Measurements from ENCODE around the gene FAXDC2.
"Not testable (repeated sequence)": the region's sequence is repeated elsewhere in the genome, so short reads cannot be mapped to it uniquely, and the experiment has no call there.

Gene FAXDC2

DNA sequence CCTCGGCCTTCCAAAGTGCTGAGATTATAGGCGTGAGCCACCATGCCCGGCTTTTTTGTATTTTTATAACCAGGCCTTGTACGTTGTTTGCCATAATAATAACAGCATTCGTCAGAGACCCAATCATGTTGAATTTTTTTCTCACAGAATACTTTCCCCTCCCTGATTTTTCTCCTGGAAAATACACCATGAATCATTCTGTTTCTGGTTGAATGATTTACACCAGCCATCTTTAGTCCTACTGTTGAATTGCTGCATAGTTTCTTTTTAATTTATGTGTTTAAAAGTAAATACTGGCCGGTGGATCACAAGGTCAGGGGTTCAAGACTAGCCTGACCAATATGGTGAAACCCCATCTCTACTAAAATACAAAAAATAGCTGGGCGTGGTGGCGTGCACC is 11.5 kb upstream of the FAXDC2 start:
- no peak for DNase-seq (ENCODE audit: low read depth, low spot score)

DNA sequence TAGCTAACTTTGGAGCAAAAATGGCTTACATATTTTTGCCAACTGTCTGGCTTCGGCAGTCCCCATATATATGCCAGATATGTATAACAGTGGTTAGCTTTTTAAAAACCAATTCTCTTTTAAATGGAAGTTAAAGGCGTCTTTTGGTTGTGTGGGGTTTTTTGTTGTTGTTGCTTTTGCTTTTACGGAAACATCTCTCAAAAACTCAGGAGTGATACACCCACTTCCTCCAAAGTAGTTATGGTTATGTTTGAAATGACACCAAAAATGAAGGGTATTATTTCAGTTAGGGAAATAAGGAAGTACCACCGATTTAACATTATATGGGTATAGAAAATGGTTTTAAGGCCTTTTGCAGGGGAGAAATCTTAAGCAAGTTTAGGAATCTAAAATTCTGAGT is 10.4 kb upstream of the FAXDC2 start:
- no peak for DNase-seq (ENCODE audit: low read depth, low spot score)

DNA sequence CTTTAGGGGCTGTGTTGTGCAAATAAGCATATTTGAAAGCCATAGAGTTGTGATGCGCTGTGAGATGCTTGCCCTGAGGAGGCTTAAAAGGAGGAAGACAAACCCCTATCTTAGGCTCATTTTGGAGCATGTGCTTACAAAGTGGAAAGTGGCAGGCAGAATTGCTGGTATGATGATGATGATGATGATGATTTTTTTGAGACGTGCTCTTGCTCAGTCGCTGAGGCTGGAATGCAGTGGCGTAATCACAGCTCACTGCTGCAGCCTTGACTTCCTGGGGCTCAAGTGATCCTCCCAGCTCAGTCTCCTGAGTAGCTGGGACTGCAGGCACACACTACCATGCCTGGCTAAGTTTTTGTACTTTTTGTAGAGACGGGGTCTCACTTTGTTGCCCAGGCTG is 9.7 kb upstream of the FAXDC2 start:
- DNase-seq (ENCODE audit: low read depth, low spot score), result peak; percentile 42

DNA sequence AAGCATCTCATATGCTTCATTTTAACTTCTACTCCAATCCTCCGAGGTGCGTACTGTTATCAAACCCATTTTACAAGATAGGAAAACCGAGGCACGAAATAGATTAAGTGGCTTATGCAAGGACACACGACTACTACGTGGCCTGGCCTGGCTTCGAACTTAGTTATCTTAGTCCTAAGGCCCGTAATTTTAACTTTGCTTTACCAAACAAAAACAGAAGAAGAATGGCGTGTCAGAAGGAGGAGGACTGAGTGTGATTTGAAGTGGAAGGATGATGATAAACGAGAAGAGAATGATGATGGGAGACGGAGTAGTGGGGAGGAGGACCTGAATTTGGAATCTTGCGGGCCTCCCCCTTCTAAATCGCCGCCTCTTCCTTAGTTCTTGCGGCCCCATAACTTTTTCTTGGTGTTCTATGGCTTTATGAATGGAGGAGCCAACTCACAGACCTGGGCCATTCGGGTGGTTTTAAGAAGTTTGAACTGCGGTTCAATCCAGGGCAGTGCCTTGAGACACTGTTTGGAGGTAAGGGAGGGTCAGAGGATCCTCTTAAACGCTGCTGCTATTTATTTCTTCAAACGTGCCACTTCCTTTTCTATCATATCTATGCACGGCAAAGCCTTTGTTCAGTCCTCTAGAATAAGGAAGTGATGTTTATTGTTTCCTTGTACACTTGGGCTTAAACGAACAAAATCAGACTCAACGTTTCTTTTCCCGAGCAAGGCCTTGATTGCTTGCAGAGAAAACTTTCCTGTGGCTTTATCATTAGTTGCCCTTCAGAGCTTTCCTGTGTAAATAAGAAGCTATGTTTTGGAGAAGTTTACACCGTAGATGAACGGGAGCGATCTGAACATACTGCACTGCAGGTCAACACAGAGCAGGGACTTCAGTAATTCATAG is 8.8 kb upstream of the FAXDC2 start:
- DNase-seq (ENCODE audit: low read depth, low spot score), result no peak

DNA sequence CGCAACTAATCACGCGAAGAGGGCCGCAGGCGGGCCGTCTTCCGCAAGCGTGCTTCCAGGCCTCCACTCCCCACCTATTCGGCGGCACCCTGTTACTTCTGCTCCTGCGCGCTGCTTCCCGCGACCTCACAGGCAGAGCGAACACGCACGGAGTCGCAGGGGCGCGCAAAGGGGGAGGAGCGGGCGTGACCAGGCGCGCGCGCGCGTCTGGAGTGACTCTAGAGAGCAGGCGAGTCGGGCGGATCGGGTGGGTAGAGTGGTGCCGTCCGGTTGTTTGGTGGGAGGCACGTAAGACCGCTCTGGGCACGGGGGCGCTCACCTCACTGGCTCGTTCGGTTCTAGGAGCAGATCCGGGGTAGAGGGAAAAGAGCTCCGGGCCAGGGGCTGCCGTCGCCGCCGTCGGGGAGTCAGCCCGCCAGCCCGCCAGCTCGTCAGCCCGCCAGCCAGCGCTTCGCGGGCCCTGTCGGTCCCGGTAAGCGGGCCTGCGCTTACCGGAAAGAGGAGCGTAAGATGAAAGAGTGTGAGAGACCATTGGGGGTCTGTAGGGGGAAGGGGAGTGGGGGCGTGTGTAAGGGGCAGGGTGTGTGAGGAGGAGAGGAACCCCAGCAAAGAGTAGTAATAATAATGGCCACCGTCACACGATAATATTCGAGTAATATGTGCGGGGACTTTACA is 8.0 kb upstream of the FAXDC2 start, which contains the start of gene CNOT8:
CNOT8 (plus strand) TSS at position 331 of the 675 bp plus-strand sequence. CDS start 4,652 bp downstream, outside the sequence.
- DNase-seq (ENCODE audit: low read depth, low spot score), result peak; percentile 99

DNA sequence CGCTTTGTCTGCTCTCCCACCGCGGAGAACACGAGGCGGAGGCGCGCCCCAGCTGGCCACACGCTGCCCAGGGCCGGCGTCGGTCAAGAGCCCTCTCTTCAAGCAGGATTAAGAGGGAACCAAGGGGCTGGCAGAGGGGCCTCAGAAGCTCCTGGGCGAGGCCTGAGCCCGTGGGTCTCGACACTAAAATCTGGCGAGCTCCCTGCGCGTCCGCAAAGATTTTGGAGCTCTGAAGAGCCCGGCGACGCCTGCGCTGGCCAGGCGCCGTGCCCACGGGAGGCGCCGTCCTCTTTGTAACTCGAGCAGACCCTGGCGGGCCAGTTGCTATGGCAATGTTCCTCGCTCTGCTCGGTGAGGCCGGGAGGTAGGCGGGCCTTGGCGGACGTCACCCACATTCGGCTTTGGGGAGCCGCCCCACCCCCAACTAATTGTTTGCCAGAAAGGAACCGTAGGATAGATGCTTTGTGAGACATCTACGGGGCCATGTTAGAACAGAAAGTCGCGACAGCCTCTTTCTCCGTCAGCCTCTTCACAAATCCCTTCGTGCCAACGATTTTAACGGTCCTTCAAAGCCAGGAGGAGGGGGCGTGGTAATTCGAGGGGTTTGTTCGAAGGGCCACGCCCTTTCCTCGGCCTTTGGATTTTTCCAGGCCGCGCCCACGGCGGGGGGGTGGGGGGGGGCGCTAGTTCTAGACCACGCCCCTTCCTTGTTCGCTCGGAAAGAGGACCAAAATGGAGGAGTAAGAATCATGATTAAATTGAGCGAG is 7.3 kb upstream of the FAXDC2 start:
- DNase-seq (ENCODE audit: low read depth, low spot score), result peak; percentile 98

DNA sequence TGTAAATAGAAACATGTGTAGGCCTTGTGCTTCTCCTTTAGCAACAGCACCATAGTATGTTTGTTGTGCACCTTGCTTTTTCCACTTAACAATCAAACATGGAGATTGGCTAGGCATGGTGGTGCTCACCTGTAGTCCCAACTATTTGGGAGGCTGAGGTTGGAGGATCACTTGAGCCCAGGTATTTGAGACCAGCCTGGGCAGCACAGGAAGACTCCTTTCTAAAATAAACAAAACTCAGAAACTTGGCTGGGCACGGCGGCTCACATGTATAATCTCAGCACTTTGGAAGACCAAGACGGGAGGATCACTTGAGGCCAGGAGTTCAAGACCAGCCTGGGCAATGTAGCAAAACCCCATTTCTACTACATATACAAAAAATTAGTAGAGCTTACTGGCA is 948 bp upstream of the FAXDC2 start:
- no peak for DNase-seq (ENCODE audit: low read depth, low spot score)

DNA sequence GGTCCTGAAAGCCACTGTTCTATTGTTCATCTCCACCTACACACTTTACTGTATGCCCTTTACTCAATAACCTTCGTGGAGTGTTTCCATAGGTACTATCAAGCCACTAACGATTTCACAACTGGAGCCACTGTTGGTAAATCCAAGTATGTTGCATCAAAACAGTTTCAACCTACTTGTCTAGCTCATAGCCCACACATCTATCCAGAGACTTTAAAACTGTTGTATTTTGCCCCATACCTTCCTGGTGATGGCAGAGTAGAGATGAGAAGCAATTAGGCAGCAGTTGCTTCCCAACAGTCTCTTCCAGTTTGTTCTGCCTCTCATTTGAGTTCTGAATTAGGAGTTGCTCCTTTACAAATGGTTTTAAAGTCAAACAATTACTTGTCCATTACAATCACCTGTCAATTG is 607 bp downstream of the FAXDC2 start:
- peak; percentile 33 for DNase-seq (ENCODE audit: low read depth, low spot score)

DNA sequence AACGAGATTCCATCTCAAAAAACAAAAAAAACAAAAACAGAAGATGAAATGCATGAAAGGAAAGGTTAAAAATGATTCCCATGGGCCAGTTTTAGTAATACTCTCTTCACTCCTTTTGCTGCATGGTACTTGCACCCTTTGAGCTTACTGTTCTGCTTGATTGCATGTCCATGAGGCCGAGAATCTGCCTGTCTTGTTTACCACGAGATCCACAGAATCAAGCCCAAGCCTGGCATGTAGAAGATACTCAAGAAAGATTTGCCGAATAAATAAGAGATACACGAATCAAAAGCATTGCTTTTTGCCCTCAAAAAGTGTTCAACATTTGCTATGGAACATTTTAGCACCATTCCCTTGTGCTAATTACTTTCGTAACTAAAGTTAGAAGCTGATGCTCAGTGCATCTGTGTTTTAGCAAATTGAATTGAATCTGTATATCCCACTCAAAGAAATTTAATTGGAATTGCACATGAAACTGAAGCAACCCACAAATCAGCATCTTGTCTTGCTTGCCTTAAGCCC is 1.1 kb downstream of the FAXDC2 start:
- no peak for DNase-seq (ENCODE audit: low read depth, low spot score)

DNA sequence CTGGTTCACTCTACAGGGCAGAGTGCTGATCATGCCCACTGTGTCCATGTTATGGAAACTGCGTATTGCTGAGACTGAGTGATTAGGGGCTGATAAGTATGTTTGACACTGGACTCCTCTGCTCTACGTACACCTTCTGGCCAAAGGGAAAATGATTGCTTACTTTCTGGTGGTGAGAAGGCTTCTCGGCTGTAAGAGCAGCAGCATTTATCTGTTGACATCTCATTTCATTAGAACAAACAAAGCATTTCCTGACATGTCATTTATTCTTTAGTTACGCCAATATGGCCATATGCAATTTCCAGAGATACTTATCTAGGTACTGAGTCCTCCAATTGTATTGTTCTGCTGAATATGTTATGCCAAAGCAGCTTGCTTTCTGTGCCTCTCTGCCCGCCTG is 5.6 kb downstream of the FAXDC2 start:
- no peak for DNase-seq (ENCODE audit: low read depth, low spot score)

DNA sequence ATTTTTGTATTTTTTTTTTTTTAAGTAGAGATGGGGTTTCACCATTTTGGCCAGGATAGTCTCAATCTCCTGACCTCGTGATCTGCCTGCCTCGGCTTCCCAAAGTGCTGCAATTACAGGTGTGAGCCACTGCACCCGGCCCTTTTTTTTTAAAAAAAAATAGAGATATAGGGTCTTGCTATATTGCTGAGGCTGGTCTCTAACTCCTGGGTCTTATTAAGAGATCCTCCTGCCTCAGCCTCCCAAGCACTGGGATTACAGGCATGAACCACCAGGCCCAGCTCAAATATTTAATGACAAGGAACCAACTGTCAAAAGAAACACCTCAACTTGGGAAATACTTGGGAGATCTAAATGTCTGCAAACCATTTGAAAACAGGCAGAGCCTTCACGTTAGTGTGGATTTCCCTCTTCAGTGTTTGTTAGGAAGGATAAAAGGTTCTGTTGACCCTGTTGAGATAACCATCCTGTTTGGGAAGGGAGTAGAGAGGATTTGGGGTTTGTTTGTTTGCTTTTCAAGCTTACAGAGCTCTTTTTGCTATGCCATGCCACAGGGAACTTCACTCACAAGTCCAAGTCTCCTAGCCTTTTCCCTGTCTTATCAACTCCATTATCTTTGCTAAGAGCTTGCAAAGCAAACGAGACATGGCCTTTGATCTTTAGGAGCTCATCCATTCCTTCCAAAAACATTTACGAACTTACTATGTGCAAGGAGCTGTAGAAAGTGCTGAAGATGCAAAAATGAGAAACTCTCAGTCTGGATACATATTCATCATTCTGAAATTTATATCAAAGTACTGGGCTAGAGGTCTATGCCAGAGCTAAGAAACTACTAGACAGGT is 7.5 kb downstream of the FAXDC2 start:
- DNase-seq (ENCODE audit: low read depth, low spot score), result no peak

DNA sequence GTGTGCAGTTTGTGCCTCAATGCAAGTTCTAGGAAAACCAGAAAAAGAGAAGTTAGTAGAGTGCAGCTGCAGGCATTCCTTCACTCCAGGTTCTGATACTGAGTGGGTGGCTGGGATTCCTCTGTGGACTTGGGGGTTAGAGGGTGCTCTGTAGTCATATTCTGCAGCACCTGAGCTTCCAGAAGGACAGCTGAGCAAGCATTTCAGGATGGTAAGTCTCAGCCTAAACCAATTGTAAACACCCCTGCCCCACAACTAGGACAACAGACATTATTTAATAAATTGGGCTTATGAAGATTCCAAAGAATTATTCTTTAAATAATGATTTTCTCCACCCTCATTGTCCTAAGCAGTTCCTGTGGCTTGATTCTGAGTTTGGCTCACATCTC is 9.1 kb downstream of the FAXDC2 start:
- no peak for DNase-seq (ENCODE audit: low read depth, low spot score)

DNA sequence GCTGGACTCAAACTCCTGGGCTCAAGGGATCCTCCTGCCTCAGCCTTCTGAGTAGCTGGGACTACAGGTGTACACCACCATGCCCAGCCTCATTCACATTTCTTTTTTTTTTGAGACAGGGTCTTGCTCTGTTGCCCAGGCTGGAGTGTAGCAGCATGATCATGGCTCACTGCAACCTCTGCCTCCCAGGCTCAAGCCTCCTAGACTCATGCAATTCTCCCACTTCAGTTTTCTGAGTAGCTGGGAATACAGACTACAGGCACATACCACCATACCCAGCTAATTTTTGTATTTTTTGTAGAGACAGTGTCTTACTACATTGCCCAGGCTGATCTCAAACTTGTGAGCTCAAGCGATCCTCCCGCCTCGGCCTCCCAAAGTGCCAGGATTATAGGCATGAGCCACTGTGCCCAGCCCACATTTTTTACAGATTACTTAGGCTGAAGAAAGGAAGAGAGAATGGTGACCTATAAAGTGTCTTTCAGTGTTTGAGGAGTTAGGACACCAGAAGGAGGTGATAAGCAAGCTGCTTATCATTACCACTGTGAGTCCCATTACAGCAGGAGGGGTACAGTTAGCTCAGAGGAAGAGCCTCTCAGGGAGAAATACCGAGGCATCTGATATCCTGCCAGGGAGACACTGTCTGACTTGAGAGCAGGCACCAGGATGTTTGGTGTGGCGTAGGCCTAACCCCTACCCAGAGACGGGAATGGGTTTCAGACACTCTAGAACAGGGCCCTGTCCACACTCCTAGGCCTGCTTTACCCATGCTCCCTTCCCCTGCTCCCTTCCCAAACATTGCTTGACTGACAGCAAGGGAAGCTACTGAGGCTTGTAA is 9.7 kb downstream of the FAXDC2 start:
- no peak for DNase-seq (ENCODE audit: low read depth, low spot score)

DNA sequence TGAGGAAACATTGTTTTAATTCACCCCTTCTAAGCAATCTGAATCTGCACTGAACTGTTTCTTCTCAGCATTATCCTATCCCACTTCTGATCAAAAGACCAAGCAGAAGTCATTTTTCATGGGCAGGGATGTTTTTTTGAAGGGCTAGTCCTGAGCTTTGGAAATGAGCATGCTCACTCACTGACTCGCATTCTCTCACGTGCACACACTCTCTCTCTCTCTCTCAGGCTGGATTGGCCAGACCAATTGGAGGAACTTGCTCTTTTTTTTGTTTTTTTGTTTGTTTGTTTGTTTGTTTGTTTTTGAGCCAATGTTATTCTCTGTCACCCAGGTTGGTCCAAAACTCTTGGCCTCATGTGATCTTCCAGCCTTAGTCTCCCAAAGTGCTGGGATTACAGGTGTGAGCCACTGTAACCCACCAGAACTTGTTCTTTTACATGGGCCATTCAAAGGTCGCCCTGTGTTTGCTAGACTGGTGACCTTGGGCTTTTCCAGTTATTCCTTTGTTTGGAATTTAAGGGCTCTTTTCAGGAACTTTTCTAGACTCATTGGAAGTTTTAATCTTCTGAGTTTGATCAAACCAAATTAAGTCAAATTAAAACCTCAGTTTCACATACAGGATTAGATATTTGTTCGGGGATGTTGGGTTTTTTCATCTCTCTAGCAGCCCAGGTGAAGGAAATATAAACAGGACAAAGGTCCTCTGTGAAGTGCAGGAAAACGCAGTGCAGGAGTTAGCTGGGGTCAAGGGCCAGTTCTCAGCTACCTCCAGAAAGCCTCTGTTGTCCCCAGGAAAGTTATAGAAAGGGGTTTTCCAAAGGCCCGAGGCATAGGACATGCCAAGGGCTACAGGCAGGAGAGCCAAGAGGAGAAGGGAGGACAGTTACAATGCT is 13.1 kb downstream of the FAXDC2 start:
- DNase-seq (ENCODE audit: low read depth, low spot score), result no peak

DNA sequence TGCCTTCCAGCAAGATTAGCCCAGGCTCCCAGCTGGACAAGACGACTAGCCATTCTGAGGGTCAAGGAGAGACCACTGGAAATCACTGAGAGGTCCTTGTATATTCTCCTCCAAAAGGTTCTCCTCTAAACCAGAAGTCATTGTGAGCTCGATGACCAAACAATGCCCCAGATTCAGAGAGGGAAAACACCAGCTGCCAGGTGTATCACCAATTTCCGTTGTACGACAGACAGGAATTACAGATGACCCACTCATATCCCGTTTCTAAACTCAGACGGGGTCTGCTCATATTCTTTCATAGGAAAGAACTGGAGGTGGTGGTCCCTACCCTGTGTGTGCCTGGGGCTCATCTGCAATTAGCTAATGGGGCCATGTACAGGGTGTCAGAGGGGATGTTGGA is 14.2 kb downstream of the FAXDC2 start:
- no peak for DNase-seq (ENCODE audit: low read depth, low spot score)

DNA sequence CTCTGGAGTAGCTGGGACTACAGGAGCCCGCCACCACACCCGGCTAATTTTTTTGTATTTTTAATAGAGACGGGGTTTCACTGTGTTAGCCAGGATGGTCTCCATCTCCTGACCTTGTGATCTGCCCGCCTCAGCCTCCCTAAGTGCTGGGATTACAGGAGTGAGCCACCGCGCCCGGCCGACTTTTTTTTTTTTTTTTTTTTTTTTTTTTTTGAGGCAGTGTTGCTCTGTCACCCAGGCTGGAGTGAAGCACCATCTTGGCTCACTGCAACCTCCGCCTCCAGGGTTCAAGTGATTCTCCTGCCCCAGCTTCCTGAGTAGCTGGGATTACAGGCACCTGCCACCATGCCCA is 14.7 kb downstream of the FAXDC2 start:
- DNase-seq (ENCODE audit: low read depth, low spot score), result not testable (repeated sequence)

DNA sequence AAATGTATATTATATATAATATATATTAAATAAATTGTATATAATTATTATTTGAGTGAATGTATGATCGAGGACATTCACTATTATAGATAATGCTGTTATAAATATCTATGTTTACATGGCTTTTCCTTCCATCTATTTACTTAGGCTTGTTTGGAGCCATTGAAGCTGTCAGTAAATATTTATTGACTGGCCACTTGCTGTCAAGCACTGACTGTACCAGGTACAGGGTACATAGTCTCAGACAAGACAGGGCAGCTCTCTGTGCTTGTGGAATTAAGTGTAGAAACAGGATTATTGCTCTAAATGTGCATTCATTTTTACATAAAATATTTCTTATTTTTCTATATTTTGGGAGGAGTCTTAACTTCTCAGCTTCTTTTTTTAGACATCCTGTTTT is 16.4 kb downstream of the FAXDC2 start:
- DNase-seq (ENCODE audit: low read depth, low spot score), result no peak

DNA sequence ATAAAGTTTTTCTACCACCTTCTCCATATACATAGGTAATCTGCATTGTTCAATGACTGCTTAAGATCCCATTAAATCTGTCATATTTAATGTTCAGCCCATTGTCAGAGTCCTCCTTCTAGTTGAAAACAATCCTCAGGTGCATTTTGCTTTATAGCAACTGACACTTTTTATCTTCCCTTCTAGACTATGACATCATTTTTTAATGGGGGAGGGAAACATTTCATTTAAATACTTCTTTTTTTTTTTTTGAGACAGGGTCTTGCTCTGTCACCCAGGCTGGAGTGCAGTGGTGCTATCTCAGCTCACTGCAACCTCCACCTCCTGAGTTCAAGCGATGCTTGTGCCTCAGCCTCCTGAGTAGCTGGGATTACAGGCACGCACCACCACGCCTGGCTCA is 17.6 kb downstream of the FAXDC2 start:
- not testable (repeated sequence) for DNase-seq (ENCODE audit: low read depth, low spot score)

DNA sequence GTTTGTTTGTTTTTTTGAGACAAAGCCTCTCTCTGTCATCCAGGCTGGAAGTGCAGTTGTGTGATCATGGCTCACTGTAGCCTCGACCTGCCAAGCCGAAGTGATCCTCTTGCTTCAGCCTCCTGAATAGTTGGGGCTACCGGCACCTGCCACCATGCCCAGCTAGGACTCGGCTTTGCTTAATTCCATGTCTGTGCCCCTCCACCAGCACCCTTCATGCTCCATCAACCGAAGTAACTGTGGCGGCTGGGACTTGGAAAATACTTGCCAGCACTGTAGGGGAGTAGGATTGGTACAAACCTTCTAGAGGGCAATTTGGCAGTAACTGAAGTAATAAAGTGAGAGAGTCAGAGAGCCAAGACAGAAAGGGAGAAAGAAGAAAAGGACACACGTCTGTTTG is 19.0 kb downstream of the FAXDC2 start:
- no peak for DNase-seq (ENCODE audit: low read depth, low spot score)
